H1 (cell line): Measurements from ENCODE around the gene SLMAP. TPM values are rescaled to one million over a fixed set of nuclear protein-coding genes. Genes with fewer than 3 reads are reported as not detected.

Experiments
- CTCF ChIA-PET: fragments of 300-600 bp; sonication (Branson Sonifier 250); formaldehyde crosslinking; loops from one replicate; lab custom pipeline; 2021; ENCODE audit not compliant: partially characterized antibody; lab: Charles Lee
- POLR2A ChIA-PET: fragments of 300-600 bp; sonication (Branson Sonifier 250); formaldehyde crosslinking; loops from one replicate; lab custom pipeline; 2021; ENCODE audit warnings: inconsistent platforms; ENCODE audit not compliant: partially characterized antibody; lab: Charles Lee
- DNase-seq, 2 experiments: peaks; one replicate each; pipeline versions ENCODE4 v3.0.0 to v3.0.0-alpha.2; 2010 to 2022; ENCODE audit warnings: low spot score in 2 of 2, low read depth in 1 of 2, mixed read lengths in 1 of 2
- FAIRE-seq: peaks from 2 replicates; lab custom pipeline; 2011; peaks lifted over from hg19 to GRCh38; lab: Jason Lieb, UNC
- H2AFZ ChIP-seq: 2 replicates; pipeline ENCODE4 v1.8.1; 2012; ENCODE audit warnings: low read length, inconsistent platforms
- H2AK5ac ChIP-seq: 2 replicates; pipeline ENCODE4 v1.6.1; 2013; ENCODE audit warnings: low read depth, low read length
- H2BK120ac ChIP-seq: replicated peaks from 2 replicates; pipeline ENCODE3; 2013; ENCODE audit warnings: low read depth, low read length, inconsistent platforms
- H2BK12ac ChIP-seq: 2 replicates; pipeline ENCODE4 v1.6.1; 2013; ENCODE audit warnings: low read depth, low read length
- H2BK15ac ChIP-seq: 2 replicates; pipeline ENCODE4 v1.6.1; 2013; ENCODE audit warnings: low read length
- H2BK20ac ChIP-seq: 2 replicates; pipeline ENCODE4 v1.6.1; 2013; ENCODE audit warnings: low read length
- H2BK5ac ChIP-seq: 2 replicates; pipeline ENCODE4 v1.6.1; 2013; ENCODE audit warnings: low read depth, low read length
- H3K14ac ChIP-seq: 2 replicates; pipeline ENCODE4 v1.6.1; 2013; ENCODE audit warnings: inconsistent platforms; ENCODE audit not compliant: insufficient read length
- H3K18ac ChIP-seq: 2 replicates; pipeline ENCODE4 v1.6.1; 2013; ENCODE audit warnings: low read length; ENCODE audit errors: extremely low read depth
- H3K23ac ChIP-seq: 2 replicates; pipeline ENCODE4 v1.6.1; 2013; ENCODE audit warnings: inconsistent platforms; ENCODE audit not compliant: insufficient read length
- H3K23me2 ChIP-seq: 2 replicates; pipeline ENCODE4 v1.6.1; 2013; ENCODE audit warnings: low read depth, low read length
- H3K27ac ChIP-seq: 2 replicates; pipeline ENCODE4 v1.6.1; 2011; ENCODE audit warnings: low read depth, low read length, inconsistent platforms
- H3K27me3 ChIP-seq, 4 experiments: replicated peaks in 1 of 4; 1 replicate in 1 of 4; 2 replicates in 3 of 4; pipeline versions ENCODE4 v1.6.1 to v1.8.1; 2011 to 2013; ENCODE audit warnings: low read length in 3 of 4, mild to moderate bottlenecking in 3 of 4, inconsistent platforms in 2 of 4, mixed read lengths in 2 of 4, moderate library complexity in 1 of 4; ENCODE audit not compliant: control insufficient read depth in 3 of 4, insufficient read depth in 3 of 4; ENCODE audit errors: extremely low read depth in 1 of 4
- H3K36me3 ChIP-seq, 4 experiments: 2 replicates each; pipeline versions ENCODE4 v1.6.1 to v1.8.1; 2011 to 2013; ENCODE audit warnings: mild to moderate bottlenecking in 4 of 4, low read length in 3 of 4, moderate library complexity in 2 of 4, control low read depth in 1 of 4, inconsistent platforms in 1 of 4; ENCODE audit not compliant: insufficient read depth in 4 of 4, control insufficient read depth in 2 of 4
- H3K4ac ChIP-seq: replicated peaks from 2 replicates; pipeline ENCODE3; 2013; ENCODE audit warnings: low read length, low read depth, mixed read lengths, inconsistent platforms; ENCODE audit not compliant: insufficient read length
- H3K4me1 ChIP-seq, 4 experiments: replicated peaks in 1 of 4; 1 replicate in 1 of 4; 2 replicates in 3 of 4; pipeline versions ENCODE4 v1.6.1 to v1.8.1; 2011 to 2013; ENCODE audit warnings: low read length in 3 of 4, inconsistent platforms in 2 of 4, mixed read lengths in 1 of 4; ENCODE audit not compliant: insufficient read depth in 4 of 4, control insufficient read depth in 3 of 4
- H3K4me2 ChIP-seq, 2 experiments: 2 replicates each; pipeline versions ENCODE4 v1.6.1 to v1.8.1; 2011 to 2013; ENCODE audit warnings: low read depth in 2 of 2, low read length in 2 of 2, control low read depth in 1 of 2, inconsistent platforms in 1 of 2, mild to moderate bottlenecking in 1 of 2; ENCODE audit not compliant: insufficient read depth in 1 of 2
- H3K4me3 ChIP-seq, 4 experiments: fragments of 200-600, 300-600 bp in 1 of 4; sonication (generic), shearing (Covaris generic), sonication (Bioruptor Twin) in 1 of 4; 2 replicates each; pipeline versions ENCODE4 v1.5.1 to v1.8.1; 2011 to 2016; ENCODE audit warnings: low read length in 4 of 4, low read depth in 3 of 4, control low read depth in 2 of 4, inconsistent platforms in 2 of 4, mild to moderate bottlenecking in 2 of 4, mixed read lengths in 1 of 4, moderate library complexity in 1 of 4; ENCODE audit not compliant: insufficient read depth in 2 of 4; ENCODE audit errors: extremely low read depth in 1 of 4
- H3K56ac ChIP-seq: replicated peaks from 2 replicates; pipeline ENCODE3; 2013; ENCODE audit warnings: low read depth, mild to moderate bottlenecking, mixed read lengths, low read length, inconsistent platforms; ENCODE audit not compliant: insufficient read length
- H3K79me1 ChIP-seq: 2 replicates; pipeline ENCODE4 v1.6.1; 2013; ENCODE audit warnings: low read depth, low read length, control low read depth
- H3K79me2 ChIP-seq, 2 experiments: 2 replicates each; pipeline versions ENCODE4 v1.6.1 to v1.8.1; 2012 to 2013; ENCODE audit warnings: low read length in 2 of 2, mild to moderate bottlenecking in 2 of 2, inconsistent platforms in 1 of 2; ENCODE audit not compliant: insufficient read depth in 2 of 2, control insufficient read depth in 1 of 2
- H3K9ac ChIP-seq, 4 experiments: replicated peaks in 1 of 4; 1 replicate in 1 of 4; 2 replicates in 3 of 4; pipeline versions ENCODE4 v1.6.1 to v1.8.1; 2011 to 2013; ENCODE audit warnings: low read depth in 3 of 4, low read length in 3 of 4, control low read depth in 2 of 4, mild to moderate bottlenecking in 2 of 4, moderate library complexity in 2 of 4, inconsistent platforms in 1 of 4; ENCODE audit errors: extremely low read depth in 1 of 4
- H3K9me3 ChIP-seq, 2 experiments: 2 replicates each; pipeline versions ENCODE4 v1.6.1 to v1.8.1; 2012 to 2013; ENCODE audit warnings: mild to moderate bottlenecking in 2 of 2, moderate library complexity in 2 of 2, control low read depth in 1 of 2, inconsistent platforms in 1 of 2, low read depth in 1 of 2, low read length in 1 of 2, mixed read lengths in 1 of 2; ENCODE audit not compliant: insufficient read depth in 2 of 2
- H4K20me1 ChIP-seq, 2 experiments: replicated peaks in 1 of 2; 2 replicates each; pipeline versions ENCODE3 to v1.8.1; 2011 to 2013; ENCODE audit warnings: inconsistent platforms in 2 of 2, low read length in 2 of 2, mild to moderate bottlenecking in 1 of 2; ENCODE audit not compliant: insufficient read depth in 2 of 2, control insufficient read depth in 1 of 2
- H4K5ac ChIP-seq: 2 replicates; pipeline ENCODE4 v1.6.1; 2013; ENCODE audit warnings: low read length, low read depth, mixed read lengths, inconsistent platforms; ENCODE audit not compliant: insufficient read length
- H4K8ac ChIP-seq: 2 replicates; pipeline ENCODE4 v1.8.0; 2013; ENCODE audit warnings: mild to moderate bottlenecking, moderate library complexity, low read length, inconsistent platforms; ENCODE audit not compliant: insufficient read depth; ENCODE audit errors: extremely low read depth
- H4K91ac ChIP-seq: replicated peaks from 2 replicates; pipeline ENCODE3; 2013; ENCODE audit warnings: low read length, mixed read lengths, inconsistent platforms; ENCODE audit not compliant: insufficient read length
- BACH1 ChIP-seq: IDR thresholded peaks from 2 replicates; pipeline ENCODE4 v1.6.1; 2012; ENCODE audit warnings: low read length, improper control_type of control experiment
- BRCA1 ChIP-seq: IDR thresholded peaks from 2 replicates; pipeline ENCODE4 v1.6.1; 2012; ENCODE audit warnings: low read depth, low read length, improper control_type of control experiment
- CBX5 ChIP-seq: fragments of 300-800, 300-1000 bp; sonication (generic); IDR thresholded peaks from 2 replicates; pipeline ENCODE4 v1.7.1; 2016; ENCODE audit warnings: antibody characterized with exemption, low read length, low read depth
- E2F6 ChIP-seq: IDR thresholded peaks from 2 replicates; pipeline ENCODE4 v1.6.1; 2012; ENCODE audit warnings: inconsistent platforms
- EGR1 ChIP-seq: IDR thresholded peaks from 2 replicates; pipeline ENCODE4 v1.6.1; 2011; ENCODE audit warnings: low read depth, low read length, borderline replicate concordance
- EZH2 ChIP-seq: fragments of 200-600 bp; sonication (generic); IDR thresholded peaks from 2 replicates; pipeline ENCODE4 v1.7.1; 2012; ENCODE audit warnings: low read depth, mild to moderate bottlenecking, moderate library complexity, low read length, inconsistent platforms; ENCODE audit not compliant: severe bottlenecking
- FOSL1 ChIP-seq: IDR thresholded peaks from 2 replicates; pipeline ENCODE4 v1.6.1; 2011; ENCODE audit warnings: mild to moderate bottlenecking, low read depth, low read length, moderate library complexity; ENCODE audit not compliant: insufficient read depth
- GABPA ChIP-seq: IDR thresholded peaks from 2 replicates; pipeline ENCODE4 v1.6.1; 2011; ENCODE audit warnings: mild to moderate bottlenecking, low read length, moderate library complexity, borderline replicate concordance; ENCODE audit not compliant: insufficient read depth
- JUND ChIP-seq: IDR thresholded peaks from 2 replicates; pipeline ENCODE4 v1.6.1; 2011; ENCODE audit warnings: mild to moderate bottlenecking, improper control_type of control experiment, low read length
- KDM1A ChIP-seq: fragments of 200-600, 300-600 bp; sonication (generic); IDR thresholded peaks from 2 replicates; pipeline ENCODE4 v1.7.1; 2016; ENCODE audit warnings: mild to moderate bottlenecking, low read length, borderline replicate concordance
- MAX ChIP-seq: IDR thresholded peaks from 2 replicates; pipeline ENCODE4 v1.6.1; 2012; ENCODE audit warnings: inconsistent platforms
- POLR2AphosphoS5 ChIP-seq: IDR thresholded peaks from 2 replicates; pipeline ENCODE4 v1.6.1; 2011; ENCODE audit warnings: low read depth, low read length
- SIN3A ChIP-seq, 2 experiments: IDR thresholded peaks in 1 of 2; conservative IDR thresholded peaks in 1 of 2; 2 replicates each; pipeline ENCODE4 v1.6.1; 2011 to 2012; ENCODE audit warnings: low read length in 2 of 2, improper control_type of control experiment in 1 of 2, low read depth in 1 of 2, mild to moderate bottlenecking in 1 of 2
- SP1 ChIP-seq: IDR thresholded peaks from 2 replicates; pipeline ENCODE4 v1.6.1; 2011; ENCODE audit warnings: low read depth, low read length
- WGBS, 2 experiments: shearing (Covaris generic) in 1 of 2; methylation state at CpG; one replicate each; pipeline versions ENCODE4 v1.1.6 to v1.1.7; 2013 to 2015; ENCODE audit warnings: low lambda C conversion rate in 2 of 2, mixed read lengths in 2 of 2, inconsistent platforms in 1 of 2, low coverage in 1 of 2, missing lambda C conversion rate in 1 of 2; ENCODE audit not compliant: insufficient replicate concordance in 2 of 2, insufficient coverage in 1 of 2, insufficient read length in 1 of 2; ENCODE audit errors: extremely low coverage in 1 of 2, missing lambda C conversion rate in 1 of 2; 5-methylcytosine and 5-hydroxymethylcytosine counted together
- polyA plus RNA-seq, 7 experiments: library from polyadenylated mRNA; depleted of rRNA in 3 of 7; stranded (reverse) in 5 of 7; unstranded in 2 of 7; fragments of >200 nt in 5 of 7; fragments of 200-250 nt in 2 of 7; gene quantifications; 1 replicate in 5 of 7; 2 replicates in 1 of 7; 4 replicates in 1 of 7; pipeline versions ENCODE4 v1.2.1 to v1.2.3, GENCODE V29; 2011 to 2013; ENCODE audit warnings: missing spikeins in 2 of 7, mixed read lengths in 2 of 7
- total RNA-seq: library from RNA; stranded (reverse); fragmentation: NEBNext Ultra II Directional; extraction: Animal tissue kit (Norgen Biotek cat#: 25700); gene quantifications from 2 replicates; pipeline ENCODE4 v1.2.1, GENCODE V29; 2021

SLMAP gene
- total and polyA plus RNA-seq, 2 of the 8 experiments (the other 6 are each of a cell fraction or from before 2014, with no cell fraction given) = 13.6 to 70.4 TPM

GRCh38 chr3:57735405-57735804, 20.7 kb upstream of the SLMAP start:
- no peaks in the 10 kb centered on the region for H3K23me2 ChIP-seq
- POLR2A ChIA-PET = no interaction called here
- no peaks in the 10 kb centered on the region for H3K27me3 ChIP-seq
- TF ChIP-seq MAX = no peak
- TF ChIP-seq BRCA1 = no peak
- no peak for TF ChIP-seq SP1
- no peak for TF ChIP-seq POLR2AphosphoS5
- no peak for TF ChIP-seq KDM1A
- TF ChIP-seq EGR1 = no peak
- no peak for TF ChIP-seq EZH2
- TF ChIP-seq GABPA = no peak
- no peak for TF ChIP-seq SIN3A (conservative IDR thresholded peaks at IDR 0.05 in 1 of 2, IDR thresholded peaks at IDR 0.05 in 1 of 2; ENCODE audit: low read depth in 1 of 2, low read length in 2 of 2)
- TF ChIP-seq CBX5 = no peak
- TF ChIP-seq E2F6 = no peak
- no peak for TF ChIP-seq BACH1
- no peak for TF ChIP-seq FOSL1
- no peak for TF ChIP-seq JUND

More at GRCh38 chr3:57735405-57735804, 20.7 kb upstream of the SLMAP start:
- H3K36me3 ChIP-seq = no peaks in the 10 kb centered on the region
- H3K9ac ChIP-seq = no peak overlapping the region
- no peak overlapping the region for H2AFZ ChIP-seq
- no peaks in the 10 kb centered on the region for H4K20me1 ChIP-seq
- H2BK15ac ChIP-seq = no peak overlapping the region
- no peak overlapping the region for H3K56ac ChIP-seq
- H3K27ac ChIP-seq = no peak overlapping the region
- WGBS, 2 experiments = 84% methylated on average over 2 of the region's 2 CpGs; no CpG with 5 or more reads in 1 of the 2 experiments
- no peak overlapping the region for H3K4me3 ChIP-seq
- H3K4me1 ChIP-seq = no peaks in the 10 kb centered on the region
- H3K79me2 ChIP-seq = no peaks in the 10 kb centered on the region
- H4K8ac ChIP-seq = no peak overlapping the region
- H3K4me2 ChIP-seq = no peak overlapping the region
- H3K4ac ChIP-seq = no peak overlapping the region
- H3K23ac ChIP-seq = no peak overlapping the region
- no peaks in the 10 kb centered on the region; a peak in 1 of 4 replicates for H3K9me3 ChIP-seq
- FAIRE-seq (no peak), DNase-seq (no peak)
- H2BK20ac ChIP-seq = no peak overlapping the region
- no peak overlapping the region for H4K5ac ChIP-seq
- H2AK5ac ChIP-seq = no peak overlapping the region
- no peaks in the 10 kb centered on the region for H3K79me1 ChIP-seq
- no peak overlapping the region for H3K18ac ChIP-seq
- CTCF ChIA-PET = no interaction called here
- H2BK120ac ChIP-seq = no peak overlapping the region
- no peak overlapping the region for H4K91ac ChIP-seq
- H2BK5ac ChIP-seq = no peak overlapping the region
- H2BK12ac ChIP-seq = no peak overlapping the region
- no peak overlapping the region for H3K14ac ChIP-seq
